VCaP (cell line): Measurements from ENCODE around the gene CTNNA3.

Experiments used
- H3K27ac ChIP-seq: fragments of 450-650 bp; 2 replicates; pipeline ENCODE4 v1.5.1; 2017
- CTCF ChIP-seq: fragments of 450-650 bp; conservative IDR thresholded peaks from 2 replicates; pipeline ENCODE4 v1.5.1; 2017; ENCODE audit warnings: mild to moderate bottlenecking, moderate library complexity

CTNNA3 gene

GRCh38 chr10:65964205-65964604 lies 1731.8 kb downstream of the CTNNA3 start:
- no peak overlapping the region for H3K27ac ChIP-seq
- no peak for TF ChIP-seq CTCF

DNA sequence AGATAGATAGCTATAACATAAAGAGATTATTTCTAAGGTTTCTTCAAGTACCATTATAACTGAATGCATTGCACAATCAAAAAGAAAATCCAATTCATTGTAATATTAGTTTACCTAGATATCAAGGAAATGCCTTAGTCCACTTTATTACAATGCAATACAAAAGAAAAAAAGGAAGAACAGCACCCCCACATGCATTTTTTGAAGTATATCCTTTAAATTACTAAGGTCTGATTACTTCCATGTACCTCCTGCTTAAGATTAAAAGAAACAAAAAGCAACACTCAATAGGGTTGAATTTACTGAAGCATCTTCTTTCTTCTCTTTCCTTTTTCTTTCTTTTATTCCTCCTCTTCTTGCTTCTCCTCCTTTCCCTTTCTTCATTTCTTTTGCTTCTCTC lies 1743.9 kb downstream of the CTNNA3 start:
- TF ChIP-seq CTCF: no peak
- no peak overlapping the region for H3K27ac ChIP-seq

GRCh38 chr10:65950075-65950474 lies 1745.9 kb downstream of the CTNNA3 start:
- H3K27ac ChIP-seq: no peak overlapping the region
- TF ChIP-seq CTCF: no peak

DNA sequence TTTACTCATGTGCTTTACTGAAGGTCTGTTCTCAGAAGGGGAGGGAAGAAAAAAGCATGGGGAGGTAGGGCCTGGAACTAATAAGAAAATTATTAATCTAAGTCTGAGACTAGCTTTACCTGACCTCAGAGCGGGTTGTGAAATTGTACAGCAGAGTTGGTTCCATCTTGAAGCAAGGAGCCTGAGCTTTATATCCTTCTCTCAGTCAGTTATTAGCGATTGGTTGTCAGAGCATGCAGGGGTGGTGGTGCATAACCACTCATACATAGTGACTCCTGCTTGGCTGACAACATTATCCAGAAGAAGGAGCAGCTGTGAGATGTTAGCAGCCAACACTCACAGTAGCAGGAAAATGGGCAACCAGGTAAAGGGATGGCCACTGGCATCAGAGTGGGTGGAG lies 1746.5 kb downstream of the CTNNA3 start:
- no peak for TF ChIP-seq CTCF

DNA sequence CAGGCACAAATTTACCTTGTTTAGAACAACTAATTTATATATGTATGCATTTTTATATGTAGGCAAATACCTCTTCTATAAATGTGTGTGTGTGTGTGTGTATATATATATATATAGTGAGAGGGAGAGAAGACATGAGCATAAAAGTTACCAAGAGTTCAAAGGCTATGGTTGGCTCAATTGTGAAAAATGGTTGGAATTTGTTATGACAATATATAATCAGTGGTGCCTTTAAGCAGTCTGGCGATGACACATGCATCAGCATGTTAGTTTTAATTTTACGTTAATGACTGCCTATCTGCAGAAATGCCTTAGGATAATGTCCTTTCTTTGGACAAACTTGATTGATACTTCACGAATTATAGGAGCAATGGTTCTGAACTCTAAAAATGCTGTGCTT lies 1750.9 kb downstream of the CTNNA3 start:
- no peak for TF ChIP-seq CTCF
- H3K27ac ChIP-seq: no peak overlapping the region

More for the DNA sequence above, 1746.5 kb downstream of the CTNNA3 start:
- no peak overlapping the region for H3K27ac ChIP-seq

DNA sequence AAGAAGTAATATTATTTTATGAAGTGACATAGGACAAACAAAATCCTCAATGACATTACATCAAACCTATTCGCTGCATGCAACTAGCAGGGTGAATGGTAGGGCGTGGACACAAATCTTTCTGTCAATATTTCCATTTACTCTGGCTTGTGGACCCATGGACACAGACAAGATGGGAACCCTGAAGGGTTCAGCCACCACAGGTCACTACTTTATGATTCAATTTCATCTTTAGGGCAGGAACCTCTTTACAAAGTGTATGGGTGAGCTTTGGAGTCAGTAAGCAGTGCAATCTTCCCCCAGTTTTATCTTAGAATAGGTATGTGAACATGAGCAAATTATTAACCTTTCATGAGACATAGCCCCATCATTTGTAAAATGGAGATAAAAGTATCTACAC lies 1752.5 kb downstream of the CTNNA3 start:
- H3K27ac ChIP-seq: no peak overlapping the region
- TF ChIP-seq CTCF: no peak

GRCh38 chr10:65940816-65941662 lies 1755.0 kb downstream of the CTNNA3 start:
- no peak overlapping the region for H3K27ac ChIP-seq
- TF ChIP-seq CTCF: no peak
